Measurements from ENCODE around the gene NLK. TPM values are rescaled to one million over a fixed set of nuclear protein-coding genes. Genes with fewer than 3 reads are reported as not detected.
"Not testable (repeated sequence)": the region's sequence is repeated elsewhere in the genome, so short reads cannot be mapped to it uniquely, and the experiment has no call there.

NLK gene
- total RNA-seq, 1 donor from 2014 or later, result 26.3 TPM

DNA sequence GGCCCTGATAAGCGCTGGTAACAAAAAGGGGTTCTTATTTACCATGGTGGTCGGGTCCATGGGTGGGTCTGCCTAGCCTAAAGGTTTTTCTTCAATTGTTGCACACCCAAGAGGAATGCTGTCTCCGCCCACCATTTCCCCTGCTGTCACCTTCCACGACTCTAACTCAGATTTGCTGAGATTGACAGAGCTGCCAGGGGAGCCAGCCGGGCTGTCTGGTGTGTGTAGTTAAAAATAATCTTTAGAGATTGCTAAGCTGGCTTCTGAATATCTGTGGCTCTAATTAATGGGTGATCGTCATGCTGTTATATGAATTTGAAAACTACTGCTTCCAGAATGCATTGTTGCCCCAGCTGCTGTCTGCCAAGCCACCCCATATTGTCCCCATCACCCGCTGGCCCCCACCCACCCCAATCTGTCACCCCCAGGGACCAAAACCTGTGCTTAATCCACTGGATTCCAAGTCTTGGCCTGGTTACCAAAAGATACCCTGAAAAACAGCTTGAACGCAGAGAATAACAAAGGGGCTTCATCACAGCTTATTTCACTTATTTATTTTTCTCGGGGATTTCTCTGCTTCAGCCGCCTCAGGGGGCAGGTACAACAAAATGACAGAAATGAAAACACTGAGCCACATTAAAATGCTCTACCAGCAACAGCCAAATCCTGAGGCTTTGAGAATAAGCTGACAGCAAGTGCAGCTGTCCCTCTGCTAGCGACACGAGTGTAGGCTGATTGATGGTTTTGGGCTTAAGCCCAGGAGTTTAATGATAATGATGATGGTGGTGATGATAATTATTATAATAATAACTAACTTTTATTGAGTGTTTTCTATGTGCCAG lies 46.1 kb upstream of the NLK start:
- peaks cover 10% of the 10 kb centered on the region for H3K4me1 ChIP-seq
- no peaks in the 10 kb centered on the region for H3K36me3 ChIP-seq
- H3K27ac ChIP-seq (replicated peaks), result no peak overlapping the region
- DNase-seq, result no peak
- no peak for TF ChIP-seq CTCF (IDR thresholded peaks at IDR 0.05; ENCODE audit: borderline replicate concordance)
- H3K27me3 ChIP-seq (ENCODE audit: low read depth), result no peaks in the 10 kb centered on the region
- H3K4me3 ChIP-seq, result no peak overlapping the region
- intact Hi-C loops (cut with micrococcal nuclease), result no loop called here
- H3K9me3 ChIP-seq (replicated peaks), result no peaks in the 10 kb centered on the region

- H3K4me1 ChIP-seq, result peaks cover 10% of the 10 kb centered on the region
- no peaks in the 10 kb centered on the region for H3K9me3 ChIP-seq (replicated peaks)
- H3K36me3 ChIP-seq, result no peaks in the 10 kb centered on the region
- DNase-seq, result no peak
- H3K27me3 ChIP-seq (ENCODE audit: low read depth), result no peaks in the 10 kb centered on the region
- no peak overlapping the region for H3K4me3 ChIP-seq
- TF ChIP-seq CTCF (IDR thresholded peaks at IDR 0.05; ENCODE audit: borderline replicate concordance), result no peak
- no peak overlapping the region for H3K27ac ChIP-seq (replicated peaks)
- intact Hi-C loops (cut with micrococcal nuclease), result no loop called here
These were observed 45.5 kb upstream of the NLK start for GRCh38 chr17:27997044-27997401.

- Histone ChIP-seq H3K27me3 (ENCODE audit: low read depth) (no peaks in the 10 kb centered on the region), H3K9me3 (replicated peaks) (no peaks in the 10 kb centered on the region), H3K36me3 (no peaks in the 10 kb centered on the region), H3K4me3 (no peak overlapping the region), H3K27ac (replicated peaks) (no peak overlapping the region), H3K4me1 (peaks cover 10% of the 10 kb centered on the region)
- intact Hi-C loops (cut with micrococcal nuclease), result no loop called here
- TF ChIP-seq CTCF (IDR thresholded peaks at IDR 0.05; ENCODE audit: borderline replicate concordance), result no peak
- DNase-seq, result no peak
These were observed 45.0 kb upstream of the NLK start for GRCh38 chr17:27997522-27997921.

DNA sequence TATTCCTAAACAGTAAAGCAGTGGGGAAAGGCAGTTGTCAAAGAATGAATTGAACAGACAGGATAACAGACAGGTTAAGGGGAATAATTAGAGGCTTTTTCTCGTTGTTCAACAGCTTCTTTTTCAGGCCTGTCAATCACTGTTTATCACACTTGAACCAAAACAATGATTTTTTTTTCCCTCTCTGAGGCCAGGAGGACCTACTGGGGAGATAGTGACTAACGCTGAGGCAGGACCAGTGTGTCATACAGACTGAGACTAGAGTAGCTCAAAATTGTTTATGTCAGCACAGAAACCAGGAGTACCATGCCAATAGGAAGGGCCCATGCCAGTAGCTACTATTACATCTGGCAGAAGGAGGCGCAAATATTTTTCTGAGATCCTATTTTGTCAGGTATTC lies 41.3 kb upstream of the NLK start:
- no peak overlapping the region for H3K4me3 ChIP-seq
- DNase-seq, result no peak
- H3K27ac ChIP-seq (replicated peaks), result no peak overlapping the region
- no peak for TF ChIP-seq CTCF (IDR thresholded peaks at IDR 0.05; ENCODE audit: borderline replicate concordance)
- H3K27me3 ChIP-seq (ENCODE audit: low read depth), result no peaks in the 10 kb centered on the region
- intact Hi-C loops (cut with micrococcal nuclease), result no loop called here
- no peaks in the 10 kb centered on the region for H3K9me3 ChIP-seq (replicated peaks)
- H3K4me1 ChIP-seq, result peaks cover 6% of the 10 kb centered on the region
- no peaks in the 10 kb centered on the region for H3K36me3 ChIP-seq

DNA sequence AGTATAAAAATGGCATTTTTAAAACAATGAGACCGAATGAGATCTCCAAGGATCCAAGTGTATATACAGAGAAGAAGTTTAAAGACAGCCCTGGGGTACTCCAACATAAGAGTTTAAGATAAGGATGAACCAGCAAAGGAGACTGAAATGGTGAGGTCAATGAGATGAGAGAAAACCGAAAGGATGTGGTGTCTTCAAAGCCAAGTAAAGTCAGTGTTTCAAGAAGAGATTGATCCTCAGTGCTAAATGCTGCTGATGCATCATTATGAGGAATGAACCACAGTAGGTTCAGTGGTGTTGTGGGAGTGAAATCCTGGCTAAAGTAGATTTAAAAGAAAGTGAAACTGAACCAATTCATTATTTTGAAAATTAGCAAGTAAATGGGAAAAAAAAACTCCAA lies 38.1 kb upstream of the NLK start:
- Histone ChIP-seq H3K27me3 (ENCODE audit: low read depth) (no peaks in the 10 kb centered on the region), H3K4me3 (no peak overlapping the region), H3K36me3 (no peaks in the 10 kb centered on the region), H3K4me1 (no peaks in the 10 kb centered on the region), H3K9me3 (replicated peaks) (no peaks in the 10 kb centered on the region), H3K27ac (replicated peaks) (no peak overlapping the region)
- intact Hi-C loops (cut with micrococcal nuclease), result no loop called here
- TF ChIP-seq CTCF (IDR thresholded peaks at IDR 0.05; ENCODE audit: borderline replicate concordance), result no peak
- DNase-seq, result no peak

- H3K4me1 ChIP-seq; H3K27ac ChIP-seq (replicated peaks); H3K9me3 ChIP-seq (replicated peaks); H3K4me3 ChIP-seq; H3K27me3 ChIP-seq (ENCODE audit: low read depth); DNase-seq; H3K36me3 ChIP-seq; intact Hi-C loops (cut with micrococcal nuclease): not testable (repeated sequence)
These were observed 34.6 kb upstream of the NLK start for GRCh38 chr17:28007925-28008324.
